ENCODE results near the gene COL1A1.

DNA sequence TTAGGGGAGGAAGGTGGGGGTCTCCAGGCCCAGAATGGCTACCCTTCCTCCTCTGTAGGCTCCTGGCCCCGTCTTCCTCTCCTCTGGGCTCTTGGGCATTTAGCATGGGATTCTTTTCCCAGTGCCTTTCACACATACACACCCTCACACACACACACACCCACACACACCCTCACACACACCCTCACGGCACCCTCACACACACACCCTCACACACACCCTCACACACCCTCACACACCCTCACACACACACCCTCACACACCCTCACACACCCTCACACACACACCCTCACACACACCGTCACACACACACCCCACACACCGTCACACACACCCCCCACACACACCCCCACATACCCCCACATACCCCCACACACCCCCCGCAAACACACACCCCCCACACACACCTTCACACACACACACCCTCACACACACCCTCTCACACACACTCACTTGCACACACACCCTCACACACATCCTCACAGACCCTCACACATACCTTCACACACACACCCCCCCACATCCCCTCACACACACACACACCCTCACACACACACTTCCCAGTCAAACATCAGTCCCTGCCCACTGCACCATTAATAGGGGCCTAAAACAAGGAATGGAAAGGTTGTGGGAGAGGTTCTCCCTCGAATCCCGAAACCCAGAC, 34.8 kb downstream of the COL1A1 start:
- TF ChIP-seq EZH2 (IDR thresholded peaks at IDR 0.05; ENCODE audit: borderline replicate concordance, low read depth, low read length, severe bottlenecking), result no peak
- TF ChIP-seq, protein P1, sequence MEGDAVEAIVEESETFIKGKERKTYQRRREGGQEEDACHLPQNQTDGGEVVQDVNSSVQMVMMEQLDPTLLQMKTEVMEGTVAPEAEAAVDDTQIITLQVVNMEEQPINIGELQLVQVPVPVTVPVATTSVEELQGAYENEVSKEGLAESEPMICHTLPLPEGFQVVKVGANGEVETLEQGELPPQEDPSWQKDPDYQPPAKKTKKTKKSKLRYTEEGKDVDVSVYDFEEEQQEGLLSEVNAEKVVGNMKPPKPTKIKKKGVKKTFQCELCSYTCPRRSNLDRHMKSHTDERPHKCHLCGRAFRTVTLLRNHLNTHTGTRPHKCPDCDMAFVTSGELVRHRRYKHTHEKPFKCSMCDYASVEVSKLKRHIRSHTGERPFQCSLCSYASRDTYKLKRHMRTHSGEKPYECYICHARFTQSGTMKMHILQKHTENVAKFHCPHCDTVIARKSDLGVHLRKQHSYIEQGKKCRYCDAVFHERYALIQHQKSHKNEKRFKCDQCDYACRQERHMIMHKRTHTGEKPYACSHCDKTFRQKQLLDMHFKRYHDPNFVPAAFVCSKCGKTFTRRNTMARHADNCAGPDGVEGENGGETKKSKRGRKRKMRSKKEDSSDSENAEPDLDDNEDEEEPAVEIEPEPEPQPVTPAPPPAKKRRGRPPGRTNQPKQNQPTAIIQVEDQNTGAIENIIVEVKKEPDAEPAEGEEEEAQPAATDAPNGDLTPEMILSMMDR (IDR thresholded peaks at IDR 0.05; ENCODE audit: borderline replicate concordance, extremely low read depth, low read length, poor library complexity, severe bottlenecking), result no peak

All from DND-41 (cell line).